ENCODE measurements around the gene RTN4. TPM values are rescaled to one million over a fixed set of nuclear protein-coding genes. Genes with fewer than 3 reads are reported as not detected.

Gene RTN4
- total and polyA plus RNA-seq, 2 of the 4 experiments (the other 2 are of a cell fraction), result 77.8 to 588 TPM

DNA sequence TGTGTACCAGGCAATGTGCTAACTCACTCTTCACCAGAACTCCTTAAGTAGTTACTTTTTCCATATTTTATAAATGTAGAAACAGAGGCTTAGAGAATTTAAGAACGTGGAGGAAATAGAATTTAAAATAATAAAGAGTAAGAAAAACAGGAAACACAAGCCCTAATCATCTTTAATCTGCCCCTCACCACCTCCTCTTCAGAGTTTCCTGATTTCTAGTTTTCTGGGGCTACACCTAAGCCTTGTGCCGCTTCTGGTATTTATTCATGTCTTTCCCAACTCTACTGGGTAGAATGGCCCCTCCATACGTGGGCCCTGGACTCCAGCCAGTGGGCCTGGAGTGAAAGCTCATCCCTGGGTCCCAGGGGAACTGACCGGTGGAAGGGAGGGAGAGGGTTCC is 85.4 kb downstream of the RTN4 start:
- Histone ChIP-seq H3K4ac (ENCODE audit: low read depth, low read length) (no peak overlapping the region), H2BK5ac (ENCODE audit: low read depth, low read length, poor library complexity, severe bottlenecking) (no peak overlapping the region), H3K18ac (ENCODE audit: low read depth, low read length) (no peak overlapping the region), H4K8ac (ENCODE audit: low read depth in 2 of 2, low read length in 2 of 2) (no peak overlapping the region), H3K4me1 (ENCODE audit: control insufficient read depth, insufficient read depth, low read length) (peaks cover 6% of the 10 kb centered on the region; the same call in 1 of the 2 replicates), H3K23ac (ENCODE audit: low read depth, low read length) (no peak overlapping the region), H3K9ac (ENCODE audit: low read depth, low read length) (no peak overlapping the region), H3K14ac (replicated peaks; ENCODE audit: low read depth, low read length) (no peak overlapping the region), H3K9me3 (ENCODE audit: control insufficient read depth, insufficient read depth, low read length) (no peaks in the 10 kb centered on the region), H2BK15ac (ENCODE audit: low read depth, low read length) (no peak overlapping the region), H3K9me1 (ENCODE audit: insufficient read depth, low read length) (peaks cover 30% of the 10 kb centered on the region), H4K20me1 (ENCODE audit: insufficient read depth, low read length) (peaks cover 39% of the 10 kb centered on the region), H2AK9ac (replicated peaks; ENCODE audit: low read depth, low read length, poor library complexity) (no peak overlapping the region), H3K27ac (ENCODE audit: insufficient read depth, low read length) (no peak overlapping the region), H3K4me2 (ENCODE audit: low read depth, low read length) (no peak overlapping the region), H4K5ac (ENCODE audit: low read depth, low read length) (no peak overlapping the region), H2AK5ac (ENCODE audit: low read depth, low read length) (no peak overlapping the region), H2BK20ac (ENCODE audit: low read depth, low read length) (no peak overlapping the region), H3K36me3 (ENCODE audit: control insufficient read depth, insufficient read depth, low read length) (peaks cover 18% of the 10 kb centered on the region), H4K91ac (ENCODE audit: insufficient read depth, low read depth, low read length) (no peak overlapping the region), H3K56ac (ENCODE audit: extremely low read depth, insufficient read depth, low read length) (no peak overlapping the region), H3K4me3 (ENCODE audit: insufficient read depth, low read depth, low read length) (no peak overlapping the region), H2AFZ (replicated peaks; ENCODE audit: low read length, poor library complexity) (no peak overlapping the region), H3K27me3 (ENCODE audit: control insufficient read depth, insufficient read depth, low read length) (no peaks in the 10 kb centered on the region), H2BK120ac (ENCODE audit: low read depth, low read length) (no peak overlapping the region), H3K79me1 (ENCODE audit: low read depth in 1 of 2, low read length in 2 of 2) (peaks cover 22 to 52% of the 10 kb centered on the region in 2 experiments)
- TF ChIP-seq SMC3 (IDR thresholded peaks at IDR 0.05; ENCODE audit: low read depth, low read length) (peak; percentile 9; the same call in 1 of the 2 replicates), CTCF (conservative IDR thresholded peaks at IDR 0.05; ENCODE audit: low read depth, low read length) (0 out of 2 replicates have a peak, but pooled peaks have one; percentile 22), RCOR1 (IDR thresholded peaks at IDR 0.05; ENCODE audit: insufficient replicate concordance, low read length) (no peak), RAD21 (IDR thresholded peaks at IDR 0.05; ENCODE audit: low read length) (0 out of 2 replicates have a peak, but pooled peaks have one; percentile 29), FOS (IDR thresholded peaks at IDR 0.05; ENCODE audit: low read depth, low read length) (no peak), USF2 (IDR thresholded peaks at IDR 0.05; ENCODE audit: low read depth, low read length) (no peak), POLR2A (IDR thresholded peaks at IDR 0.05; ENCODE audit: low read depth, low read length) (no peak)
- ChIA-PET POLR2A (ENCODE audit: unreplicated experiment) (no interaction called here), CTCF (no interaction called here)
- in situ Hi-C loops (cut with MboI; ENCODE audit: low sequenced_read_pairs), result no loop called here
- dilution Hi-C loops (cut with HindIII; ENCODE audit: low sequenced_read_pairs, unreplicated experiment), result no loop called here
- DNase-seq (no peak), ATAC-seq (ENCODE audit: low read depth) (peak; percentile 13; the same call in 1 of the 2 replicates)
- BruUV-seq (replicated peaks), result no TSS peak
- 100% methylated on average over 1 of the region's 4 CpGs for WGBS, 2 experiments (ENCODE audit: extremely low coverage in 2 of 2, insufficient read length in 1 of 2)
- intact Hi-C loops (cut with micrococcal nuclease), result no loop called here
